HG03439 (cell line): ENCODE results near the gene POC1A.

ENCODE experiments used
- ATAC-seq: cut with Tn5 transposase; IDR thresholded peaks from one replicate; pipeline ENCODE4 v1.9.1; 2021; ENCODE audit warnings: mild to moderate bottlenecking, moderate library complexity; ENCODE audit not compliant: unreplicated experiment

The POC1A gene

DNA sequence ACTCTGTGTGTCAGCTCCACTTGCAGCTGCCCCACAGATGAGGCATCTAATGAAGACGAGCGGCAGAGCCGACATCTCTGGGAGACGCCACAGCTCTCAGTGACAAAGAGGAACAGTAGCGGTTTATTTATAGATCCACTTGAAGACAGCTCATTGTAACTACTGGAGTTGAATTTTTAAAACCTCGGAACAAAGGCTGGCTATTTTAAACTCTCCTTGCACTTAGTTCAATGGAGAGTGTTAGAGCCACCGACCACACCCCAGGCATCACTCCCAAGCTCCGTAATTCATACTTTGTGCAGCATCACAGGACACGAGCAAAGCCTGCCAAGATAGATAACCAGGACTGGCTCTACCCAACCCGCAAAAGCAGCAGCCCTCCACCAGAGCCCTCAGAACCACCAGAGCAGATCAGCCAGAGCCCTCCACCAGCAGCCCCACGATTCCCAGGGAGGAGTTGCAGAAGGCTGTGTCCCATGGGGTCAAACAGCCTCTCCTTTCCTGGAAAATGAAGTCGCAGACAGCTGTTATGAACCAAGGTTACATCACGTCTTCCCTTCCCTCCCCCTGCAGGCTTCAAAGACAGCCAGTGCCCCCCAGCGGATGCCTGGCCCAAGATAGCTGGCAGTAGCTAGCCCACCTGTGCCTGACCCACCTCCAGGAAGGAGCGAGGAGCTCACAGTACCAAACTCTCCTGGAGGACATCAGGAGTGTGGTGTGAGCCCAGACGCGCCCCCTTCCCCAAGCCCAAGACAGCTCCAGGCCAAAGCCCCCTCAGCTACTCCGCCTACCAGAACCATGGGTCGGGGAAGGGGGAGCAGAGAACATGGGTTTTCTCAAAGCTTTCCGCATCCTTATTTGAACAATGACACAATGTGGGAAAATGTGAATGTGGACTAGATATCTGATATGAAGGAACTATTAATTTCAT, 45.7 kb downstream of the POC1A start:
- ATAC-seq = no peak

DNA sequence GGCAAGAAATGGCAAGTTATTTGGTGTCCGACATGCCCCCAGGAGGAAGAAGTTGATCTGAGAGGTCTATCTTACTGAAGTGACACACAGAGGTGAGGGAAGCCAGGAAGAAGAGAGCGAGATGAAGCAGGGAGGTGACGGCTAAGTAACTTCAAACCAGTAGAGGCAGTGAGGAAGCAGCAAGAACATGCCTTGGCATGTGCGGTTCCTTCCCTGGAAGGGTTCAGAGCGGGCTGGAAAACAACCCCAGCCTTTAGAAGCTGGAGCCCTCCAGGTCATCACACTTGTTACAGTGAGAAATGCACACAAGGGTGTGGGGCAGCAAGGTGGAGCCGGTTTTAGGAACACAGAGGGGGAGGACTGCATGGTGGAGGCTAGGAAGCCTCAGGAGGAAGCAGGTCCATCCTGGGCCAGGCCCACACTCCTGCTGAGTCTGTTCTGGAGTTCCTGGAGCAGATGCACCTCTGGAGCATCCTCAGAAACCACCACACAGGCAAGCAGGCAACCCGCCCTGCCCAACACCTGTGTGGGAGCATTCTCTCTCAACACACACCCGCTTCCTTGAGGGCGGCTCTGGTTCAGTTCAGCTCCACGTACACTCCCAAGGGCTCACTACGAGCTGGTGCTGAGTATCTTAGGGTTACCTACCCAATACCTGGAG, 47.1 kb downstream of the POC1A start:
- no peak for ATAC-seq

DNA sequence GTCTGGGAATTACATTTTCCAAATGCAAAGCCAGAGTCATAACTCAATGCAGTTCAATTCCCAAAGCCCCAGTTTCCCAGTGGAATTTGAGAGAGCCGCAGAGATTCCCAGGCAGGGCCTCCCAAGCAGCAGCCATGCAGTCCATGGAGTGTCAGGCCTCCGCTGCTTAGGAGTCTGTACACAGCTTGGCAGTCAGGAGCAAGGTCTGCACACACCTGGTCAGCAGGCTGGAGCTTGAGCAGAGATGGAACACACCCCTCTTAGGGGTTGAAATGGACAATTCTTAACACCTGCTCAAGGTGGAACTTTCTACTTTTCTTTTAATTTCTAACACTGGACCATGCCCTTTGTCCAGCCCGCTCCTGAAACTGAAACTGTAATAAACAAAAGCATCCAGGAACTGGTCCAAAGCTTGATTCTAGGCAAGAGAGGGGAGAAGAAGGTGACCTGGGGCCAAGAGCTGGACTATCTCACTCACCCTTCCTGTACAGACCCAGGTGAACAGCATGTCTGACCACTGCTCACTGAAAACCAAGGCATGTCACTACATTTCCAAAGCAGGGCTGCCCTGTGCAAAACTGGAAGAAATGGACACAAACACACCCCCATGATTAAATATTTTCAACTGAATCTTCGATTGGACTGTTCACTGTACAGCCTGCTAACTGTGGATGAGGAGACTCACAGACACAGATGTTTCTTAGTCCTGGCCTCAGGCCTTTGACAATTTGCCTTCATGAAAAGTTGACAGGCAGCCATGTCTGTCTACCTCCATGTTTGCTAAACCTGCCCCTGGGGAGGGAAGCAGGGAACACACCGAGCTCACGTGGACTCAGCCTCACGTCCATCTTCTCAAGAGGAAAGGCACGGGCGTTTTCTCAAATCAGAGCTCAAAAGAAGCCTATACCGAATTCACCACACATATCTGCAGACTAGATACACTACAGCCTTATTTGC, 49.3 kb downstream of the POC1A start:
- ATAC-seq = no peak

DNA sequence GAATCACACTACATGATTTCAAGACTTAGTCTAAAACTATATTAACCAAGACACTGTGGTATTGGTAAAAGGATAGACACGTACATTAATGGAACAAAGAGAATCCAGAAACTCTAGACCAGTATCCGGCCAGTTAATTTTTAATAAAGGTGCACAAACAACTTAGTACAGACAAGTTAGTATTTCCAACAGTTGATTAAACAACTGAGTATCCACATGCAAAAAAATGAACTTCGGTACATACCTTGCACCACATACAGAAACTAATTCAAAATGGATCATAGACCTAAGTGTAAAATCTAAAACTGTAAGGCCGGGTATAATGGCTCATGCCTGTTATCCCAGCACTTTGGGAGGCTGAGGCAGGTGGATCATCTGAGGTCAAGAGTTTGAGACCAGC, 51.3 kb downstream of the POC1A start:
- ATAC-seq = no peak

DNA sequence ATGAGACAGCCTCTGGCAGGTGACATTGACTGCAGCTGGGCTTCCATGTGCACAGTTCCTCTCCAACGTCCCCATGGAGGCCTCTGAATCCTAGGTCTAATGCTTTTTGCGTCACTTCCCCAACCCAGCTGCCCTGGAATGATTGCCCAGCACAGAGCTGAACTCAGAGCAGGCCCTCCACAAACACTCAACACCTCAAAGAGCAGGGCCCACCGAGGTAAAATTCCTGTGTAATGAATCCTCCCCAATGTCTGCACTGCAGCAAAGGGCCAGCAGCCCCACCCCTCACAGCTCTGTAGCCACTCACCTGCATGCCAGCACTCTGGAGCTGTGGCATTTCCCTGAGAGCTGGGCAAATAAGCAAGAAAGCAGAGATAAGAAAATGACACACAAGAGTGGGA, 55.2 kb downstream of the POC1A start:
- ATAC-seq = no peak

DNA sequence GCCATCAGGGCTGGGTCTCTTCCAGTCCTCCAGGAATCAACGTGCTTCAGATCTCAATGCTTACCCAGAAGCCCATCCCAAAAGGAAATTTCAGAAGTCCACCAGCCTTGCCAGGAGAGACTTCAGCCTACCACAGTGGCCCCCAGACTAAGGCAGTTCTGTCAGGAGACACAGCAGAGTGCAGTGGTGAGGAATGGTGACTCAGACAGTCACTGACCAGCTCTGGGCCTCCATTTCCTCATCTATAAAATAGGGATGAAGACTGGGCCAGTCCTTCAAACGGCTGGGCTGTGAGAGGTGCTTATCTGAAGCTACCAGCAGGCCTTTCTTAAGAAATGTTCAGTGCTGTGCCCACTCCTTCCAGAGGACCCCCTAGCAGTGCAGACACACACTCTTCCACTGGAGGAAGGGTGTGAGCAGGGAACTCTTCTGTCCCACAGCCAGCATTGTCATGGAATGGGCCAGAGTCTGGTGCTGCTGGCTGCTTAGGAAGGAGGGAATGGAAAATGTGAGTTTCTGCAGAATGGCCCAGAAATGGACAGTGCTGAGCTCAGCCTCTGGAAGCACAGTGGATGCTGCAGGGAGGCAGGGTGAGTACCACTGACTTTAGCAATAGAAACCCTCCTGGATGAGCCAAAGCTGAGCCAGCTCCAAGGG, 56.2 kb downstream of the POC1A start:
- ATAC-seq = no peak

DNA sequence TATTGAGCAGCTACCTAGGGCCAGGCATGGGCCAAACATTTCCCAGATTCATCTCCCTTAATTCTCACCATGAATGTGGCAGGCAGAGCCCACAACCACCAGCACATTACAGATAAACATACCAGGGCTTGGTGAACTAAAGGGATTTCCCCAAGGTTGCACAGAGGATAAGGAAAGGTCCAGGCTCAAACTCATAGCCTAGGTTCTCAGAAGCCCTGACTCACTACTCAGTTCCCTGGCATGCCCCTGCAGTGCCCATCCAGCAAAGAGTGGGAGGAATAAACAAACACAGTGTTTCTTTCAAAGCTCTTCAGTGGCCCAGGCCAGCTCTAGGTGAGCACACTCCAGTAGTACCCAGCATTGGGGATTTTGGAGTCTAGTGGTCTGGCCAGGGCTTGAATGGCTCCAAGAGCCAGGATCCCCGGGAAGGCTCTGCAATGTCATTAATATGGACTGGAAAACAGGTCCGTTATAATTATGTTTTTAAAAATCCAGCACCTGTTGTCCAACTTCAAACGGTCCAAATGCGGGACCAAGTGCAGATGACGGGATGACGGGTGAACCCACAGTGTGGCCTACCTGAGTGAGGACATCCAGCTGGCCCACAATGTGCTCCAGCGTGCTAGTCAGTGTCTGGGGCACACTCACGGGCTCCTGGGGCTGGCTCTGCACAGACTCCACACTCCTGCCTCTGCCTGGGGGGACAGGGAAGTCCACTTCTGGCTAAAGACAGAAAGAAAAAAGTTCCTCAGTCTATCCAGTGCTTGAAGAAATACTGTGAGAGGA, 58.0 kb downstream of the POC1A start:
- no peak for ATAC-seq

DNA sequence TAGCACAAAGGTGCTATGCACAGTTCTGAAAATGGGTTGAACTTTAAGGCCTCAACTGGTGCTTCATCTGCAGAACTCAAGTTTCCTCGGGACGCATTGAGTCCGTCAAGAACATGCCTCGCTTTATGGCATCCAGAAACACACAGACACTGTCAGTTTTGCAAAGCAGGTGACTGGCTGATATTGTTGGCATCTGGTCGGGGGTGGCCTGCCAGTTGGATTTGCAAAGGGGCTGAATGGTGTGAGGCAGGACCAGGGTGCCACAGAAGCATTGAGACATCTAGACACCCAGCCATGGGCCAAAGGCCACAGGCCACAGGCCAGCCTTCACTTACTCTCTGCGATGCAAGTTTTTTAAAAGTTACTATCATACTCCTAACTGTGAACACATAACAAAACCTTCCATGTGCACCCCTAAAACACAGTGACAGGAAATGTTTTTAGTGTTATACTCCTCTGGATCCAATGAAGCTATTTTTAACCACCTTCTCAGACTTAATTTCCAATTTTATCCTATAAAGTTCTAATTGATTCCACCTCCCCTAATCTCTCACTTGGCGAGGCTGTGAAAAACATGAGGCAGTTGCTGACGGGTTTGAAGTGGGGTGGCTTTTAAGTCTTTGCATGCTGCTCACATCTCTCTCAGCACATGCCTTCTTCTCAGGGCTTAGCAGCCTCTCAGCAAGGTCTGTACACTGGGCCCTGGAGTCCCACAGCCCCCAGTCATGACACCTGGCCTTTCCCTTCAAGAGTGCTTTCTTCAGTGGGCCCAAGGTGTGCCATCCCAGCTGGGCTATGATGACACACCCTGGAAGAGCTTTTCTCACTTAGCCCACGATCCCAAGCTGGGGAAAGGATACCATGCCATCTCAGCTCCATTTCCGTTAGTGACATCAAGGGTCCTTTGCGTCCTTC, 59.4 kb downstream of the POC1A start:
- no peak for ATAC-seq

DNA sequence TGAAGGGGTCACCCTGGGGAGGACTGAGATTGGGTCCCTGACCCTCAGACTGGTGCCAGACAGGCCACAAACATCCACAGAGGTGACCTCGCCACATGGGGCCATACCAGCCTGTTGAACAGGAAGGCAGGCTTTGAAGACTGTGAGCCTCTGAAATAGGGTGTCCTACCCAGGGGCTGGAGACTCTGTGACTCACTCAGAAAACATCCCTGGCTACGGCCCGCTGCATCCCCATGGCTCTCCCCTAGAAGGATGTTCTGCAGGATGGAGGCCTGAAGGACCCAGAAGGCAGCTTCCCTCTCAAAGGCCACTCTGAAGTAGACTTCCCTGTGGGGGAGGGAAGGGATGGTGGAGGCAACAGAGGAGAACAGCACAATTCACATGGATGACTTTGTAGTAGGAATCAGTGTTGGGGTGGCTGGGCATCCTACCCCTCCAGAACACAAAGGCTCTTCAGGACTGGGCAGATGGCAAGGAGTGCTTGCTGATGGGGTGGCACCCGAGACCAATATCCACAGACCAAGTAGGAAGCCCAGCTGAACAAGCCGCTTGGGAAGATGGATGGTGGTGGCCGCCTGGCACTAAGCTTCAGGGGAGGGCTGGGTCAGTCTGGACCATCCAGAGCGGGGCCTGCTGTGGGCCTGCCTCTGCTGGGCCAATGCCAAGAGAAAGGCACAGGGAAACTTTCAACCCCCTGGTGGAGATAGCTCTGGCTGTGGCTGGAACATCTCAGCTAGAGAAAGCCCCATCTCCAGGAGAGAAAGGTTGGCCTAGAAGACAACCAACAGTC, 60.3 kb downstream of the POC1A start:
- no peak for ATAC-seq

DNA sequence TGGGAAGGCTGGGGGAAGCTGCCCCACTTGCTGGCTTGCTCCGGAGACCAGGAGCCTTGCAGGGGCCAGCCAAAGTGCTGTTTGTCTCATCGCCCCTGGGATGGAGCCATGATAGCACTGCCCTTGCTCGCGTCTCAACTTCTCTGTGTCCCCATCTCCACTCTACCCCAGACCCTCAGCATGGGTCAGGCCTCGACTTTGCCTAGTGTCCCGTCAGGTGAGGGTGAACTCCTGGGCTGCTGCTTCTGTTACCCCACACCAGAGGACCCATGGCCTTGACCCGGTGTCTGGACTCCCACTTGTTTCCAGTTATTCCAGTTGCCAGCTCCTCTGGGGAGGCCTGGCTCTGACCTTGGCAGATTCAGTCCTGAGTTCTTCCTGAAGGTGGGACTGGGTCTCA, 61.3 kb downstream of the POC1A start:
- no peak for ATAC-seq

DNA sequence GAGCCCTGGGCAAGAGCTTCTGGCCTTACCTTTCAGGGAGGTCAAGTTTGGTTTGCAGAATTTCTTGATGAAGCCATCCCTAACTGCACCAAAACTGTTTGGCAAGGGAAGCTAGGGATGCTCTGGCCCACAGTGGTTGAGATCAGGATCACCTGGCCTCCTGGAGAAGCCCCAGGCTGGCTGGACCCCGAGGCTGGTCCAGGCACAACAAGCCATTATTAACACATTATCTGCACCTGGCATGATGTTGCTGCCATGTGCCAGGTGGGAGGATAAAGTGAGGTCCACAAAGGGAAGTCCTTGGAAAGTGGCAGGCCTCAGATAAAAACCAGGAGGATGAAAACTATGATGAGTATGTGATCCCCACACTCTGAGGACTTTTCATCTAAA, 62.0 kb downstream of the POC1A start:
- ATAC-seq = no peak

DNA sequence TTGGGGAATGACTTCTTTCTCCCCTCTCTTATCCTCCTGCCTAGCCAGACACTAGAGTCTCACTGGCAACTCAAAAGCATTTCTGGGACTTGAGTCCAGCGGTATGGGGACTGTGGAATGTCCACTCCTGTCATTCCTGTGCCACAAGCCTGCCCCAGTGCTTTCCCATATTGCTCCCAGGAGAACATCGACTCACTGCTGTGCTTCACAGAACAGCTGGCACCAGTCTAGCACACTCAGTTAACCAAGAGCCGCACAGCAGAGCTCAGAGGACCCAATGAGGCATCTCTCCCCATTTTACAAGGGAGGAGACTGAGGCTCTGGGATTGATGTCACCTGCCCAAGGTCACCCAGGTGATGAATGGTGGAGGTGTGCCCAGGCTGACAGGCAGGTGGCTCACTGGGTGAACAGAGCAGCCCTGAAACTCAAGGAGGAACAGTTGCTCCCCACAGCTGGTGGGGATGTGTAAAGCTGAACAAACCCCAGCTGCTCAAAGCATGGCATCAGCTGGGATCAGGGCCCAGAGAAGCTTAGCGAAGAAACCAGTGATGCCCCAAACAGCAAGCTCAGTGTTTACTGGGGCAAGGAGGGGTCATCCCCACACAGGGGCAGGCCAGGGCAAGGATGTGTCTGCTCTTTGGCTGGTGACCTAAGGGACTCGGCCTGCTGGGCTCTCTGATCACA, 62.5 kb downstream of the POC1A start:
- no peak for ATAC-seq

DNA sequence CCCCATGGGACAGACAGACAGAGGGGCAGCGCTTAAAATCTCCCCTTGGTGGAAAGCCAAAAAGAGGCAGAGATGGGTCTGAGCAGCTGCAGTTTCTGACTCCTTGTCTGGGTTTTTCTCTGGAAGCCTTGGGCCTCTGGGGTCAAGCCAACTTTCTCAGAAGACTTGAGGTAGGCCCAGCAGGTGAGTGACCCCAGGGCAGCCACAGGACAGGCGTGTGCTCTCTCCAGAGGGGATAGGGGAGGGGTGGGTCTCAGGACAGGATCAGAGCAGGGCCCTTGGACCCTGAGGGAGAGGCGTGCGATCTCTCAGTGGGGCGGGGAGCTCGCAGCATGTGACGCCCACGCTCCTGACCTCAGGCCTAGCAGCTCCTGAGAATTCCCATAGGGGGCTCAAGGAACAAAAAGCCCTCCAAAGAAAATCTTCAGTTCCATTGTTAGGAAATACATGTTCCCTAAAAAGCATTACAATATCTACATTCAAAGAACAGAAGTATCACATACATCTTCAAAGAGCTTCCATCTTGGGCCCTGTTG, 63.2 kb downstream of the POC1A start:
- ATAC-seq = no peak

DNA sequence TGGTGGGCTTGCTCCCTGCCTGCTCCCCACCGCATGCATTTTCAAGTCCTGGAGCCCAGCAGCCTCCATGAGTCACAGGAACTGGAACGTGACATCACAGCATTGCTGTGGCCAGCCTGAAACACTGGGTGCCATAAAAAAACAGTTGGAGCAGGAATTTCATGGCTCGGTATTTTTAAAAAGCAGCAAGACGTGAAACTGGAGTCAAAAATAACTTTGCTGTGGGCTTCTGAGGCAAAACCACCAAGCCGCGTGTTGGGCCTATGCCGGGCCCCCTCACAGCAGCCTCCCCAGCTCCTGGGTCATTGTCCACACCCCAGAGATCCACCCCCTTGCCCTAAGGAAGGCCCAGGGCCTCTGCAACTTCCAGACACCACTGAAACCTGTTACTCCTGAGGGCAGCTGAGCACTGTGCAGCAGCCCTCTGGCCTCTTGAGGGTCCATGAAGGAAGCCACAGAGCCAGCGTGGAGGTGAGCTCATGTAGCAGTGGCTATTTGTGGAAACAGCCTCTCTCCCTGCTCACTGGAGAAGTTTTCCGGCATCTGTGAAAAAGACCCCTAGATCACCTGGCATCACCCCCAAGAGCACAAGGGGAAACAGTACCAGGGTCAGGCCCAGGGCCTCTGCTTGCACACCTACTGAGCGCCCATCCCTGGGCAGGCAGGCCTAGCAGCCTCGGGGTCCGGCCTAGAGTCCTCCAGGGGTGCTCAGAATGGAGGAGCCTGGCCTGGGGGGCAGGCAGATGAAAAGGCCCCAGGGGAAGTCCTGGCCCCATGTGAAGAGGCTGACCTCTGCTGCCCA, 63.9 kb downstream of the POC1A start:
- no peak for ATAC-seq

DNA sequence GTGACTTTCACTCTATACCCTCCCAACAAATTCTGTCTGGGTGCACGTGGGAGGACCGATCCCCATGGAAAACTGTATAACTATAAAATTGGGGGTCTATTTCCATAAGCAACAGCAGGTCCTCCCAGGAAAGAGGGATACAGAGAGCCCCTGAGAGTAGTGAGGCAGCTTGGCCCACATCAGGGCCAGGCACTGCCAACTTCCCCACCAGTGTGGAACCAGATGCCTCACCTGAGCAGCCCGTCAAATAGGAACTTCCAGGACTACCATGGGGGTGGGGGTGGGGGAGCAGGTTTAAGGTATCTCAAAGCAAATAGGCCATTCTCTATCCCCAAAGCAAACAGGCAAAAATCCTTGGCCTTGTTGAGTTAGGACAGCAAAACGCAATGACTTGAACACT, 64.5 kb downstream of the POC1A start:
- ATAC-seq = no peak
